ENCODE measurements around the gene CEP70. TPM values are rescaled to one million over a fixed set of nuclear protein-coding genes. Genes with fewer than 3 reads are reported as not detected.

CEP70 gene
- total RNA-seq, result 10 to 100 TPM; 29.7 to 56.9 (median 37.9) TPM
- long read RNA-seq, donor 1, transcript CEP70-201 (18 exons, 2,732 nt), result major isoform, 7 of 37 reads
- long read RNA-seq, donor 1, transcript CEP70-211 (18 exons, 1,993 nt), result minor isoform, 5 of 37 reads
- long read RNA-seq, donor 1, partial matches to known transcripts, result 7 of 37 reads
- long read RNA-seq, donor 1, other reads (novel, unspliced or antisense), result 9 of 37 reads
- long read RNA-seq, donor 2, transcript CEP70-201 (18 exons, 2,732 nt), result major isoform, 5 of 14 reads
- long read RNA-seq, donor 2, partial matches to known transcripts, result 6 of 14 reads
- long read RNA-seq, donor 2, other reads (novel, unspliced or antisense), result 2 of 14 reads

- intact Hi-C loops (cut with DNase I, micrococcal nuclease), result loop anchor here in 1 of 2 donors (10.0 kb wide), 1 partner anchor 180 kb away; no protein-coding TSS in a partner anchor
- H3K4me1 ChIP-seq (ENCODE audit: low read depth), result peaks cover 29% of the 10 kb centered on the region
- ATAC-seq (peak; percentile 95), DNase-seq (peak; percentile 95 to 96 (median 96))
- peak within 1 kb of the TSS; percentile 11 for H3K4me3 ChIP-seq
- no peaks in the 10 kb centered on the region for H3K36me3 ChIP-seq (ENCODE audit: low read depth)
- peak; percentile 66 for TF ChIP-seq CTCF (IDR thresholded peaks at IDR 0.05)
- no peaks in the 10 kb centered on the region for H3K9me3 ChIP-seq
Observed at GRCh38 chr3:138594150-138594934, at the start of gene CEP70. Gene CEP70, minus strand, starts transcription at chr3:138594260. Its CDS starts 21,333 bp downstream, at chr3:138572927.

- Histone ChIP-seq H3K4me3 (no peak overlapping the region), H3K36me3 (ENCODE audit: low read depth) (no peaks in the 10 kb centered on the region), H3K9me3 (peaks cover 48% of the 10 kb centered on the region), H3K4me1 (ENCODE audit: low read depth) (no peaks in the 10 kb centered on the region)
- DNase-seq, result no peak
- ATAC-seq, result no peak
- intact Hi-C loops (cut with DNase I, micrococcal nuclease), result no loop called here
- TF ChIP-seq CTCF (IDR thresholded peaks at IDR 0.05), result no peak
Observed at GRCh38 chr3:138642927-138643253, 48.8 kb upstream of the CEP70 start.

- DNase-seq, result no peak
- ATAC-seq, result no peak
- peaks cover 45% of the 10 kb centered on the region for H3K9me3 ChIP-seq
- TF ChIP-seq CTCF (IDR thresholded peaks at IDR 0.05), result no peak
- H3K36me3 ChIP-seq (ENCODE audit: low read depth), result no peaks in the 10 kb centered on the region
- H3K4me1 ChIP-seq (ENCODE audit: low read depth), result no peaks in the 10 kb centered on the region
- intact Hi-C loops (cut with DNase I, micrococcal nuclease), result no loop called here
- H3K4me3 ChIP-seq, result no peak overlapping the region
Observed at GRCh38 chr3:138642226-138642926, 48.3 kb upstream of the CEP70 start.

GRCh38 chr3:138640537-138640936 lies 46.5 kb upstream of the CEP70 start:
- intact Hi-C loops (cut with DNase I, micrococcal nuclease), result no loop called here
- H3K4me1 ChIP-seq (ENCODE audit: low read depth), result no peaks in the 10 kb centered on the region
- TF ChIP-seq CTCF (IDR thresholded peaks at IDR 0.05), result no peak
- no peaks in the 10 kb centered on the region for H3K36me3 ChIP-seq (ENCODE audit: low read depth)
- DNase-seq (no peak), ATAC-seq (no peak)
- H3K9me3 ChIP-seq, result peaks cover 29% of the 10 kb centered on the region
- no peak overlapping the region for H3K4me3 ChIP-seq

- no peak for ATAC-seq
- DNase-seq, result no peak
- intact Hi-C loops (cut with DNase I, micrococcal nuclease), result no loop called here
- Histone ChIP-seq H3K9me3 (peaks cover 12% of the 10 kb centered on the region), H3K4me1 (ENCODE audit: low read depth) (no peaks in the 10 kb centered on the region), H3K36me3 (ENCODE audit: low read depth) (no peaks in the 10 kb centered on the region), H3K4me3 (no peak overlapping the region)
- no peak for TF ChIP-seq CTCF (IDR thresholded peaks at IDR 0.05)
Observed at GRCh38 chr3:138638641-138639040, 44.6 kb upstream of the CEP70 start.
